ENCODE results near the gene KY. TPM values are rescaled to one million over a fixed set of nuclear protein-coding genes. Genes with fewer than 3 reads are reported as not detected.

Gene KY
- total and polyA plus RNA-seq, 2 of the 8 experiments (the other 6 are each of a cell fraction or from before 2014, with no cell fraction given): not detected

GRCh38 chr3:134656211-134656800 is 5.5 kb upstream of the KY start:
- no peak overlapping the region for H3K18ac ChIP-seq (ENCODE audit: extremely low read depth, low read length)
- TF ChIP-seq TEAD4 (IDR thresholded peaks at IDR 0.05; ENCODE audit: low read depth, low read length) (no peak), PHF8 (conservative IDR thresholded peaks at IDR 0.05; ENCODE audit: low read depth, low read length) (no peak), KDM4A (IDR thresholded peaks at IDR 0.05; ENCODE audit: low read depth, low read length, severe bottlenecking) (no peak), YY1 (IDR thresholded peaks at IDR 0.05; ENCODE audit: low read depth, low read length) (no peak), CTBP2 (IDR thresholded peaks at IDR 0.05; ENCODE audit: borderline replicate concordance, insufficient read depth, insufficient read length, low read length) (no peak), SUZ12 (IDR thresholded peaks at IDR 0.05; ENCODE audit: low read length) (no peak), CHD2 (IDR thresholded peaks at IDR 0.05; ENCODE audit: low read length) (no peak), SAP30 (IDR thresholded peaks at IDR 0.05; ENCODE audit: insufficient read depth, insufficient replicate concordance, low read length) (no peak), KDM5A (IDR thresholded peaks at IDR 0.05; ENCODE audit: low read length) (no peak), RNF2 (IDR thresholded peaks at IDR 0.05; ENCODE audit: borderline replicate concordance, low read depth, low read length, missing control alignments, poor library complexity, severe bottlenecking) (no peak), ATF3 (IDR thresholded peaks at IDR 0.05; ENCODE audit: insufficient read depth, low read depth, low read length) (no peak), ASH2L (IDR thresholded peaks at IDR 0.05; ENCODE audit: low read length) (no peak)

More at GRCh38 chr3:134656211-134656800, 5.5 kb upstream of the KY start:
- peaks cover 28 to 53% (median 50%) of the 10 kb centered on the region in 4 experiments for H3K27me3 ChIP-seq (replicated peaks in 1 of 4; ENCODE audit: control insufficient read depth in 3 of 4, extremely low read depth in 1 of 4, insufficient read depth in 3 of 4, low read length in 3 of 4)
- 85% methylated on average over 7 of the region's 7 CpGs; no CpG with 5 or more reads in 1 of the 2 experiments for WGBS, 2 experiments (ENCODE audit: extremely low coverage in 1 of 2, insufficient coverage in 1 of 2, insufficient read length in 1 of 2, insufficient replicate concordance in 2 of 2, low coverage in 1 of 2, low lambda C conversion rate in 2 of 2, missing lambda C conversion rate in 1 of 2)
- H3K56ac ChIP-seq (replicated peaks; ENCODE audit: insufficient read length, low read depth, low read length): no peak overlapping the region
- ChIA-PET CTCF (ENCODE audit: partially characterized antibody) (interaction anchor here (1.0 to 9.4 kb wide), 5 partner anchors 11 to 65 kb away, joined by 3 to 78 read pairs (median 8); no protein-coding TSS in a partner anchor), POLR2A (ENCODE audit: partially characterized antibody) (no interaction called here)
- H2AK5ac ChIP-seq (ENCODE audit: low read depth, low read length): no peak overlapping the region
- no peaks in the 10 kb centered on the region for H3K36me3 ChIP-seq (ENCODE audit: control insufficient read depth in 2 of 4, insufficient read depth in 4 of 4, low read length in 3 of 4)
- no peak overlapping the region for H4K8ac ChIP-seq (ENCODE audit: extremely low read depth, insufficient read depth, low read length)
- H3K14ac ChIP-seq (ENCODE audit: insufficient read length): no peak overlapping the region
- H2BK15ac ChIP-seq (ENCODE audit: low read length): no peak overlapping the region
- H3K9ac ChIP-seq (replicated peaks in 1 of 4; ENCODE audit: extremely low read depth in 1 of 4, low read depth in 3 of 4, low read length in 3 of 4): no peak overlapping the region
- no peak overlapping the region for H2BK5ac ChIP-seq (ENCODE audit: low read depth, low read length)
- no peak overlapping the region for H3K4me3 ChIP-seq (ENCODE audit: extremely low read depth in 1 of 4, insufficient read depth in 2 of 4, low read depth in 3 of 4, low read length in 4 of 4)
- H2BK12ac ChIP-seq (ENCODE audit: low read depth, low read length): no peak overlapping the region
- peaks cover 0 to 4% (median 1%) of the 10 kb centered on the region in 4 experiments; a peak in 4 of 7 replicates for H3K4me1 ChIP-seq (replicated peaks in 1 of 4; ENCODE audit: control insufficient read depth in 3 of 4, insufficient read depth in 4 of 4, low read length in 3 of 4)
- H3K23me2 ChIP-seq (ENCODE audit: low read depth, low read length): peaks cover 1% of the 10 kb centered on the region; the same call in 1 of the 2 replicates
- H2BK120ac ChIP-seq (replicated peaks; ENCODE audit: low read depth, low read length): no peak overlapping the region
- H3K79me2 ChIP-seq (ENCODE audit: control insufficient read depth in 1 of 2, insufficient read depth in 2 of 2, low read length in 2 of 2): no peaks in the 10 kb centered on the region
- FAIRE-seq (no peak), DNase-seq (ENCODE audit: low read depth in 1 of 2, low spot score in 2 of 2) (no peak)
- peaks cover 2 to 10% of the 10 kb centered on the region in 2 experiments for H4K20me1 ChIP-seq (replicated peaks in 1 of 2; ENCODE audit: control insufficient read depth in 1 of 2, insufficient read depth in 2 of 2, low read length in 2 of 2)
- no peak overlapping the region for H3K23ac ChIP-seq (ENCODE audit: insufficient read length)
- no peak overlapping the region for H2BK20ac ChIP-seq (ENCODE audit: low read length)
- no peak overlapping the region for H2AFZ ChIP-seq (ENCODE audit: low read length)
- no peak overlapping the region for H4K91ac ChIP-seq (replicated peaks; ENCODE audit: insufficient read length, low read length)
- no peaks in the 10 kb centered on the region for H3K9me3 ChIP-seq (ENCODE audit: insufficient read depth in 2 of 2, low read depth in 1 of 2, low read length in 1 of 2)
- no peak overlapping the region for H4K5ac ChIP-seq (ENCODE audit: insufficient read length, low read depth, low read length)
- no peaks in the 10 kb centered on the region for H3K79me1 ChIP-seq (ENCODE audit: low read depth, low read length)
- H3K4ac ChIP-seq (replicated peaks; ENCODE audit: insufficient read length, low read depth, low read length): no peak overlapping the region
- H3K27ac ChIP-seq (ENCODE audit: low read depth, low read length): no peak overlapping the region
- H3K4me2 ChIP-seq (ENCODE audit: insufficient read depth in 1 of 2, low read depth in 2 of 2, low read length in 2 of 2): no peak overlapping the region

All from H1 (cell line).